NCI-H1417 treated with DMSO at 0.1 percent for 48 hours (cell line): ENCODE data around the gene PITPNC1.

ENCODE experiments used
- DNase-seq: peaks from one replicate; lab custom pipeline; 2025; lab: John Stamatoyannopoulos, UW

The PITPNC1 gene

GRCh38 chr17:67434061-67434525 lies 57.0 kb downstream of the PITPNC1 start:
- no peak for DNase-seq

GRCh38 chr17:67435122-67435521 lies 58.0 kb downstream of the PITPNC1 start:
- DNase-seq, result no peak

- no peak for DNase-seq
These were observed 58.7 kb downstream of the PITPNC1 start for GRCh38 chr17:67435786-67436185.

- no peak for DNase-seq
These were observed 59.2 kb downstream of the PITPNC1 start for GRCh38 chr17:67436233-67436632.

- no peak for DNase-seq
These were observed 61.6 kb downstream of the PITPNC1 start for GRCh38 chr17:67438667-67439066.

GRCh38 chr17:67439269-67439668 lies 62.2 kb downstream of the PITPNC1 start:
- DNase-seq, result no peak

- DNase-seq, result no peak
These were observed 63.4 kb downstream of the PITPNC1 start for GRCh38 chr17:67440277-67441051.

- DNase-seq, result no peak
These were observed 64.2 kb downstream of the PITPNC1 start for GRCh38 chr17:67441052-67441895.

GRCh38 chr17:67441896-67442219 lies 64.8 kb downstream of the PITPNC1 start:
- DNase-seq, result no peak

- no peak for DNase-seq
These were observed 65.9 kb downstream of the PITPNC1 start for GRCh38 chr17:67442787-67443624.

- DNase-seq, result no peak
These were observed 67.0 kb downstream of the PITPNC1 start for GRCh38 chr17:67443931-67444595.

GRCh38 chr17:67448449-67448848 lies 71.4 kb downstream of the PITPNC1 start:
- no peak for DNase-seq

GRCh38 chr17:67449065-67449464 lies 72.0 kb downstream of the PITPNC1 start:
- no peak for DNase-seq

GRCh38 chr17:67449845-67450755 lies 73.0 kb downstream of the PITPNC1 start:
- no peak for DNase-seq

- DNase-seq, result no peak
These were observed 75.8 kb downstream of the PITPNC1 start for GRCh38 chr17:67452681-67453554.

GRCh38 chr17:67456103-67456502 lies 79.0 kb downstream of the PITPNC1 start:
- no peak for DNase-seq

- DNase-seq, result no peak
These were observed 79.8 kb downstream of the PITPNC1 start for GRCh38 chr17:67456889-67457288.

GRCh38 chr17:67458203-67458602 lies 81.1 kb downstream of the PITPNC1 start:
- no peak for DNase-seq

- no peak for DNase-seq
These were observed 82.9 kb downstream of the PITPNC1 start for GRCh38 chr17:67459985-67460384.
